HCT116 (cell line): Measurements from ENCODE around the gene PLA1A. TPM values are rescaled to one million over a fixed set of nuclear protein-coding genes. Genes with fewer than 3 reads are reported as not detected.

Experiments used
- ATAC-seq: fragments of 200-7000 bp; cut with Tn5 transposase; 2 replicates; pipeline ENCODE4 v1.9.1; 2020; ENCODE audit warnings: mild to moderate bottlenecking, moderate library complexity
- BruUV-seq: library from RNA; stranded (reverse); fragments of 400-500 nt; replicated peaks from 2 replicates; lab custom pipeline; 2021; lab: Mats Ljungman, UMichigan
- CTCF ChIA-PET: fragments of 300-600 bp; sonication (Branson Sonifier 250); formaldehyde crosslinking; loops from one replicate; lab custom pipeline; 2021; ENCODE audit warnings: antibody characterized with exemption; lab: Charles Lee
- POLR2A ChIA-PET: fragments of 300-600, 350-600 bp; sonication (Branson Sonifier 250); formaldehyde crosslinking; loops from one replicate; lab custom pipeline; 2021; ENCODE audit warnings: antibody characterized with exemption; lab: Charles Lee
- RAD21 ChIA-PET, 2 experiments: fragments of 300-600 bp; sonication (Branson Sonifier 250); formaldehyde crosslinking; loops; one replicate each; lab custom pipeline; 2023; ENCODE audit warnings: low total read pairs in 2 of 2; ENCODE audit not compliant: uncharacterized antibody in 2 of 2, unreplicated experiment in 2 of 2, low non-redundant PET in 1 of 2; lab: Charles Lee
- DNase-seq: peaks from one replicate; pipeline ENCODE4 v3.0.0-alpha.2; 2010; ENCODE audit warnings: low read depth, low spot score
- H2AFZ ChIP-seq: fragments of 200-600 bp; shearing (Covaris generic), sonication (generic); 2 replicates; pipeline ENCODE4 v1.6.1; 2017; ENCODE audit warnings: low read depth, mixed run types, mixed read lengths, antibody characterized with exemption, low read length; ENCODE audit not compliant: poor library complexity, severe bottlenecking
- H3K27ac ChIP-seq: 2 replicates; pipeline ENCODE4 v1.5.1; 2012; ENCODE audit warnings: low read depth, low read length
- H3K27me3 ChIP-seq: fragments of 200-600 bp; sonication (generic); 2 replicates; pipeline ENCODE4 v1.6.1; 2016; ENCODE audit warnings: mixed run types, low read length, mixed read lengths; ENCODE audit not compliant: insufficient read depth
- H3K36me3 ChIP-seq, 2 experiments: fragments of 200-500 bp in 1 of 2; fragments of 200-600 bp in 1 of 2; sonication (Bioruptor generic) in 1 of 2; sonication (generic) in 1 of 2; 2 replicates each; pipeline versions ENCODE4 v1.5.1 to v1.6.1; 2014 to 2016; ENCODE audit warnings: low read length in 2 of 2, inconsistent platforms in 1 of 2, mixed read lengths in 1 of 2, mixed run types in 1 of 2; ENCODE audit not compliant: insufficient read depth in 2 of 2, control insufficient read depth in 1 of 2
- H3K4me1 ChIP-seq, 2 experiments: fragments of 200-600 bp in 1 of 2; sonication (generic) in 1 of 2; 2 replicates each; pipeline versions ENCODE4 v1.5.1 to v1.6.1; 2012 to 2017; ENCODE audit warnings: low read length in 2 of 2, inconsistent platforms in 1 of 2, mild to moderate bottlenecking in 1 of 2, mixed read lengths in 1 of 2, mixed run types in 1 of 2, moderate library complexity in 1 of 2; ENCODE audit not compliant: insufficient read depth in 2 of 2, control insufficient read depth in 1 of 2
- H3K4me2 ChIP-seq: fragments of 200-600 bp; sonication (generic); 2 replicates; pipeline ENCODE4 v1.6.1; 2017; ENCODE audit warnings: mixed run types, low read length, mixed read lengths
- H3K4me3 ChIP-seq, 2 experiments: fragments of 200-600 bp in 1 of 2; sonication (generic) in 1 of 2; replicated peaks in 1 of 2; 2 replicates each; pipeline ENCODE4 v1.5.1; 2011 to 2016; ENCODE audit warnings: low read length in 2 of 2, control low read depth in 1 of 2, low read depth in 1 of 2, mild to moderate bottlenecking in 1 of 2, mixed read lengths in 1 of 2, mixed run types in 1 of 2
- H3K79me2 ChIP-seq: fragments of 200-600 bp; sonication (generic); 2 replicates; pipeline ENCODE4 v1.6.1; 2017; ENCODE audit warnings: mild to moderate bottlenecking, mixed run types, low read length, moderate library complexity, mixed read lengths; ENCODE audit not compliant: insufficient read depth
- H3K9ac ChIP-seq: fragments of 200-600 bp; sonication (generic); 2 replicates; pipeline ENCODE4 v1.6.1; 2016; ENCODE audit warnings: low read length, mixed read lengths
- H3K9me2 ChIP-seq: fragments of 200-600 bp; sonication (generic), shearing (Covaris generic); 2 replicates; pipeline ENCODE4 v1.6.1; 2017; ENCODE audit warnings: mixed run types, mild to moderate bottlenecking, moderate library complexity; ENCODE audit not compliant: insufficient read depth
- H3K9me3 ChIP-seq, 2 experiments: fragments of 200-500 bp in 1 of 2; fragments of 200-600 bp in 1 of 2; sonication (Bioruptor generic) in 1 of 2; sonication (generic) in 1 of 2; 2 replicates each; pipeline ENCODE4 v1.6.1; 2014 to 2017; ENCODE audit warnings: low read length in 2 of 2, mixed read lengths in 2 of 2, inconsistent platforms in 1 of 2, low read depth in 1 of 2, mild to moderate bottlenecking in 1 of 2, mixed run types in 1 of 2, moderate library complexity in 1 of 2; ENCODE audit not compliant: control insufficient read depth in 1 of 2, insufficient read depth in 1 of 2
- H4K20me1 ChIP-seq: fragments of 200-600 bp; sonication (generic), shearing (Covaris generic); 2 replicates; pipeline ENCODE4 v1.6.1; 2017; ENCODE audit warnings: mixed run types, mild to moderate bottlenecking, moderate library complexity; ENCODE audit not compliant: insufficient read depth
- ELF1 ChIP-seq: IDR thresholded peaks from 2 replicates; pipeline ENCODE4 v1.6.1; 2012; ENCODE audit warnings: low read depth, borderline replicate concordance
- JUND ChIP-seq: IDR thresholded peaks from 2 replicates; pipeline ENCODE4 v1.6.1; 2012
- SRF ChIP-seq: IDR thresholded peaks from 2 replicates; pipeline ENCODE4 v1.6.1; 2012; ENCODE audit warnings: low read depth
- TCF7L2 ChIP-seq: IDR thresholded peaks from 2 replicates; pipeline ENCODE4 v1.7.0; 2011; ENCODE audit warnings: borderline replicate concordance, inconsistent platforms; ENCODE audit not compliant: insufficient read depth, insufficient read length; ENCODE audit errors: extremely low read depth
- YY1 ChIP-seq: IDR thresholded peaks from 2 replicates; pipeline ENCODE4 v1.6.1; 2011; ENCODE audit warnings: low read length, low read depth, moderate library complexity, mild to moderate bottlenecking; ENCODE audit not compliant: insufficient replicate concordance; ENCODE audit errors: extremely low read depth
- ZFX ChIP-seq: fragments of 450-650 bp; IDR thresholded peaks from 2 replicates; pipeline ENCODE4 v1.6.1; 2017
- intact Hi-C: fragments of 100-400 bp; cut with micrococcal nuclease; formaldehyde crosslinking; loops from 2 replicates; pipeline ENCODE4 v1.10.0; 2022
- total RNA-seq: library from RNA; stranded (reverse); gene quantifications from one replicate; pipeline ENCODE4 v1.2.1, GENCODE V29; 2021; ENCODE audit not compliant: unreplicated experiment
- TF ChIP-seq, protein P1 (sequence below): IDR thresholded peaks from 2 replicates; pipeline ENCODE4 v1.6.1; 2012; ENCODE audit warnings: low read depth

The PLA1A gene
- total RNA-seq, 1 experiment from 2014 or later: not detected

DNA sequence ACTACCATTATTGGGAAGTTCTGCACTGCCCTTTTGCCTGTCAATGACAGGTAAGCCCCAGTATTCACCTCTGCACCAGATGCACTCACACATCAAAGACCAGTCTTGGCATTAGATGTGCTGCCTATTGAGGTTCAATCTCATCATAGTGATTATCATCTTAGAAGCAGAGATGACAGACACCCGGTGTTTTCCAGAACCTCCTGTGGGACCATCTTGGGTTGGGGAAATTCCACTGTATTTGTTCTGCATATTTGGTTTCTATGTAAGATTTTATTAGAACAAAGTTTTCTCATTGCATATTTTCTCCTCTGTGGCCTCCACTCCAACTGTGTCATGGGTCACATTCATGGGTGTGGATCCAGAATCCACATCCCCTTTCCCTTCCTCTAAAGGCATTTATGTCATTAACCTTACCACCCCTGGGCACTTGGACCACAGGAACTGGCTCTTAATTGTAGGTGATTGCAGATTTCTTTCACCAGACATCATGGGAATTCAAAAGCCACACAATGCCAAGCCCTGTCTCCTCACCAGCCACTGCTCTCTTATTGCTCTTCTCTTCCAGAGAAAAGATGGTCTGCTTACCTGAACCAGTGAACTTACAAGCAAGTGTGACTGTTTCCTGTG is 31.2 kb downstream of the PLA1A start:
- Histone ChIP-seq H3K79me2 (no peaks in the 10 kb centered on the region), H3K27me3 (peaks cover 3% of the 10 kb centered on the region; the same call in 1 of the 2 replicates), H3K27ac (no peak overlapping the region), H3K4me2 (no peak overlapping the region), H4K20me1 (no peaks in the 10 kb centered on the region), H3K36me3 (no peaks in the 10 kb centered on the region), H3K9me2 (no peaks in the 10 kb centered on the region), H3K9ac (no peak overlapping the region), H3K9me3 (no peaks in the 10 kb centered on the region), H3K4me3 (no peak overlapping the region), H2AFZ (no peak overlapping the region), H3K4me1 (no peaks in the 10 kb centered on the region)
- no peak for DNase-seq
- POLR2A ChIA-PET: no interaction called here
- CTCF ChIA-PET: no interaction called here
- TF ChIP-seq ELF1 (no peak), JUND (no peak), SRF (no peak), ZFX (no peak), TCF7L2 (no peak)
- intact Hi-C loops: no loop called here
- no peak for ATAC-seq
- RAD21 ChIA-PET: no interaction called here
- BruUV-seq: no TSS peak

DNA sequence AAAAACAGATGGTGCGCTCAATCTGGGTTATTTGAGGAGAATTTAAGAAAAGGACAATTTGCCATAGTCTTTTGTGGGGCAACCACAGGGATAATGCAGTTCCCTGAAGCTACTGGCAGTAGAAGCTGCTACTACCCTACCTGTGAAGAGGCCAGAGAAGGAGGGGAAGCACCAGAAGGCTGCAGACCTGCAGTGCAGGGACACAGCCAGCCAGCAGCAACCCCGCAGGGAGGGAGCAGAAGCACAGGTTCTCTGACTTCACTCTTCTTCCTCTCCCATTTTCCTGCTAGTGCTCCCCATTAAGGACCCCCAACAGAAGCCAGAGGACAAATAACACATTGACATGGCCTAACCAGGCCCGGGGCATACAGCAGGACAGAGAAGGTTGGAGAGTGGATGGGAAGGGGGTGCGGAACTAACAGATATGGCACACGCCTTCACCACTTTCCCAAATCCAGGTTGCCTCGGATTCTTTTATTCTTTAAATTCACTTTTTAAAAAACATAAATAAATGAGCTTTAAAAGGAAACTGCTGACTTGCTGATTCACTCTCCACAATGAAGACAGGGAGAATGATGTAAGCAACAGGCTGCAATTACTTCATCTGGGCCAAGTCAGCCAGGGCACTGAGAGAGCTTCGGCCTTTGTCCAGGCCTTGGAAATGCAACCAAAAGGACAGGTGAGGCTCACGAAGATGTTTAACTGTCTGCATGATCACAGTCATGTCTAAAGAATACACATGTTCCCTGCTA is 32.6 kb downstream of the PLA1A start:
- Histone ChIP-seq H3K9me2 (no peaks in the 10 kb centered on the region), H3K79me2 (no peaks in the 10 kb centered on the region), H3K9ac (no peak overlapping the region), H2AFZ (no peak overlapping the region), H3K4me3 (no peak overlapping the region), H3K36me3 (no peaks in the 10 kb centered on the region), H3K9me3 (no peaks in the 10 kb centered on the region), H4K20me1 (no peaks in the 10 kb centered on the region), H3K27ac (no peak overlapping the region), H3K27me3 (peaks cover 3% of the 10 kb centered on the region; the same call in 1 of the 2 replicates), H3K4me2 (no peak overlapping the region), H3K4me1 (no peaks in the 10 kb centered on the region)
- POLR2A ChIA-PET: no interaction called here
- no TSS peak for BruUV-seq
- no peak for TF ChIP-seq YY1
- TF ChIP-seq, protein P1, sequence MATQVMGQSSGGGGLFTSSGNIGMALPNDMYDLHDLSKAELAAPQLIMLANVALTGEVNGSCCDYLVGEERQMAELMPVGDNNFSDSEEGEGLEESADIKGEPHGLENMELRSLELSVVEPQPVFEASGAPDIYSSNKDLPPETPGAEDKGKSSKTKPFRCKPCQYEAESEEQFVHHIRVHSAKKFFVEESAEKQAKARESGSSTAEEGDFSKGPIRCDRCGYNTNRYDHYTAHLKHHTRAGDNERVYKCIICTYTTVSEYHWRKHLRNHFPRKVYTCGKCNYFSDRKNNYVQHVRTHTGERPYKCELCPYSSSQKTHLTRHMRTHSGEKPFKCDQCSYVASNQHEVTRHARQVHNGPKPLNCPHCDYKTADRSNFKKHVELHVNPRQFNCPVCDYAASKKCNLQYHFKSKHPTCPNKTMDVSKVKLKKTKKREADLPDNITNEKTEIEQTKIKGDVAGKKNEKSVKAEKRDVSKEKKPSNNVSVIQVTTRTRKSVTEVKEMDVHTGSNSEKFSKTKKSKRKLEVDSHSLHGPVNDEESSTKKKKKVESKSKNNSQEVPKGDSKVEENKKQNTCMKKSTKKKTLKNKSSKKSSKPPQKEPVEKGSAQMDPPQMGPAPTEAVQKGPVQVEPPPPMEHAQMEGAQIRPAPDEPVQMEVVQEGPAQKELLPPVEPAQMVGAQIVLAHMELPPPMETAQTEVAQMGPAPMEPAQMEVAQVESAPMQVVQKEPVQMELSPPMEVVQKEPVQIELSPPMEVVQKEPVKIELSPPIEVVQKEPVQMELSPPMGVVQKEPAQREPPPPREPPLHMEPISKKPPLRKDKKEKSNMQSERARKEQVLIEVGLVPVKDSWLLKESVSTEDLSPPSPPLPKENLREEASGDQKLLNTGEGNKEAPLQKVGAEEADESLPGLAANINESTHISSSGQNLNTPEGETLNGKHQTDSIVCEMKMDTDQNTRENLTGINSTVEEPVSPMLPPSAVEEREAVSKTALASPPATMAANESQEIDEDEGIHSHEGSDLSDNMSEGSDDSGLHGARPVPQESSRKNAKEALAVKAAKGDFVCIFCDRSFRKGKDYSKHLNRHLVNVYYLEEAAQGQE: no peak
- intact Hi-C loops: no loop called here
- RAD21 ChIA-PET: no interaction called here
- ATAC-seq: no peak
- DNase-seq: no peak
- CTCF ChIA-PET: no interaction called here
